Right atrium auricular region (tissue), 2 donors: ENCODE results near the gene PPP6R2. TPM values are rescaled to one million over a fixed set of nuclear protein-coding genes. Genes with fewer than 3 reads are reported as not detected.
"Not testable (repeated sequence)": the region's sequence is repeated elsewhere in the genome, so short reads cannot be mapped to it uniquely, and the experiment has no call there.

Experiments used
- DNase-seq: peaks from one replicate; pipeline ENCODE4 v3.0.0-alpha.2; 2019; ENCODE audit warnings: low spot score
- H3K27ac ChIP-seq, 2 donors: fragments of 200-600 bp; sonication (generic); 1 replicate in 1 of 2; 2 replicates in 1 of 2; pipeline ENCODE4 v1.5.1; 2016 to 2019
- H3K27me3 ChIP-seq, 2 donors: fragments of 200-600 bp; sonication (generic); one replicate each; pipeline versions ENCODE4 v1.5.1 to v1.6.0; 2017 to 2019
- H3K36me3 ChIP-seq: fragments of 200-600 bp; sonication (generic); one replicate; pipeline ENCODE4 v1.5.1; 2016
- H3K4me1 ChIP-seq, 2 donors: fragments of 200-600 bp; sonication (generic); one replicate each; pipeline versions ENCODE4 v1.5.1 to v1.6.0; 2017 to 2019
- H3K4me3 ChIP-seq, 2 donors: fragments of 200-600 bp; sonication (generic); 1 replicate in 1 of 2; 2 replicates in 1 of 2; pipeline ENCODE4 v1.5.1; 2017 to 2019; ENCODE audit warnings: mild to moderate bottlenecking in 1 of 2, moderate library complexity in 1 of 2
- H3K9me3 ChIP-seq, 2 donors: fragments of 200-600 bp; sonication (generic); one replicate each; pipeline ENCODE4 v1.5.1; 2019
- total RNA-seq, 2 donors: library from RNA; depleted of rRNA; stranded (reverse); fragments of >200 nt; gene quantifications; one replicate each; pipeline ENCODE4 v1.1.0, GENCODE V29; 2016
- TF ChIP-seq, protein P1 (sequence below), 2 donors: fragments of 200-600 bp; sonication (generic); IDR thresholded peaks; one replicate each; pipeline ENCODE4 v1.5.1; 2019; ENCODE audit warnings: antibody characterized with exemption in 2 of 2

Gene PPP6R2
- total RNA-seq, 2 donors from 2014 or later: 45.2 to 54.8 TPM

DNA sequence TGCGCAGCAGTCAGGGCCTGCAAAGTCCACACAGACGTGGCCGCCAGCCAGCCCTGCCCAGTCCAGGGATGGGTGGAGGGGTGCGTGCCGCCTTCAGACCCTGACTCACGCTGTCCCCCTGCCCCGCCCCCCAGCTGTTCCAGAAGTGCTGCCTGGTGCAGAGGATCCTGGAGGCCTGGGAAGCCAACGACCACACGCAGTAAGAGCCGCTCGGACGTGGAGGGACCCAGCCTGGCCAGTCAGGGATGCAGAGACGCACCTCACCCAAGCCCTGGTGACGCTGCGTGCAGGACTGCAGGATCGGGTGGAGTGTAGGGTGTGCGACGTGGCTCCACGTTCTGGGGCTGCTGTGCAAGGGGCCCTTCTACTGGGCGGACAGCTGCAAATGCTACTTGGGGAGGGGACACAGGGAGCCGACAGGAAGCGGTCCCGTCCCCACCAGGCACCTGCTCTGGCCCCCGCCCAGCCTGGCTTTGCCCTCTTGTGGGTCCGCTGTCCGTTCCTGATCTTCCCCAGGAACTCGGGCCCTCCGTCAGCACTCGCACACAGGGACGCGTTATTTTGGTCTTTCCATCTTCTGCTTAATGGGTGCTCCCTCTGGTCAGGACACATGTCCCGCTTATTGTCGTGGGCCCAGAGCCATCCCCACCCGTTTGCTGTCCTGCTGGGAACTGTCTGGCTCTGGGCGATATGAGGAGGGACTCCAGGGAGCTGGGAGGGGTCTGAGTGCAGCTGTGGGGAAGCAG, 89.2 kb downstream of the PPP6R2 start:
- Histone ChIP-seq H3K9me3 (no peaks in the 10 kb centered on the region), H3K4me1 (no peaks in the 10 kb centered on the region), H3K27ac (no peak overlapping the region), H3K4me3 (no peak overlapping the region), H3K36me3 (peaks cover 78% of the 10 kb centered on the region), H3K27me3 (no peaks in the 10 kb centered on the region)
- DNase-seq: no peak
- TF ChIP-seq, protein P1, sequence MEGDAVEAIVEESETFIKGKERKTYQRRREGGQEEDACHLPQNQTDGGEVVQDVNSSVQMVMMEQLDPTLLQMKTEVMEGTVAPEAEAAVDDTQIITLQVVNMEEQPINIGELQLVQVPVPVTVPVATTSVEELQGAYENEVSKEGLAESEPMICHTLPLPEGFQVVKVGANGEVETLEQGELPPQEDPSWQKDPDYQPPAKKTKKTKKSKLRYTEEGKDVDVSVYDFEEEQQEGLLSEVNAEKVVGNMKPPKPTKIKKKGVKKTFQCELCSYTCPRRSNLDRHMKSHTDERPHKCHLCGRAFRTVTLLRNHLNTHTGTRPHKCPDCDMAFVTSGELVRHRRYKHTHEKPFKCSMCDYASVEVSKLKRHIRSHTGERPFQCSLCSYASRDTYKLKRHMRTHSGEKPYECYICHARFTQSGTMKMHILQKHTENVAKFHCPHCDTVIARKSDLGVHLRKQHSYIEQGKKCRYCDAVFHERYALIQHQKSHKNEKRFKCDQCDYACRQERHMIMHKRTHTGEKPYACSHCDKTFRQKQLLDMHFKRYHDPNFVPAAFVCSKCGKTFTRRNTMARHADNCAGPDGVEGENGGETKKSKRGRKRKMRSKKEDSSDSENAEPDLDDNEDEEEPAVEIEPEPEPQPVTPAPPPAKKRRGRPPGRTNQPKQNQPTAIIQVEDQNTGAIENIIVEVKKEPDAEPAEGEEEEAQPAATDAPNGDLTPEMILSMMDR (IDR thresholded peaks at IDR 0.05): no peak

DNA sequence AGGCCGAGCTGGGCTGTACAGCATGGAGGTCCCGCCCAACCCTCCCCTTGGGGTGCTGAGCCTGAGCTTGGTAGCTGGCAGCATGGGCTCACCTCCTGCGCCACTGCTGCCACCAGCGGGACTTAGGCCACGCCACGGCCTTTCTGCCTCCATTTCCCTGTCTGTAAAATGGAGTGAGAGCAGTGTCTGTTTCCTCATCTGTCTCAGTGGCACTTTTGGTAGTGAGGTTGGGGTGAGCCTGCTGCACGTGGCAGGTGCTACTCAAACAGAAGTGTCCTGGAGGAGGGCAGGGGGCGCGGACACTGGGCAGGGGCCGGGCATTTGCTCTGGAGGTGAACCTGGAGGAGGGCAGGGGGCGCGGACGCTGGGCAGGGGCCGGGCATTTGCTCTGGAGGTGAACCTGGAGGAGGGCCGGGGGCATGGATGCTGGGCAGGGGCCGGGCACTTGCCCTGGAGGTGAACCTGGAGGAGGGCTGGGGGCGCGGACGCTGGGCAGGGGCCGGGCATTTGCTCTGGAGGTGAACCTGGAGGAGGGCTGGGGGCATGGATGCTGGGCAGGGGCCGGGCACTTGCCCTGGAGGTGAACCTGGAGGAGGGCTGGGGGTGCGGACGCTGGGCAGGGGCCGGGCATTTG, 89.9 kb downstream of the PPP6R2 start:
- H3K27ac ChIP-seq, H3K27me3 ChIP-seq, H3K9me3 ChIP-seq, H3K4me1 ChIP-seq, H3K4me3 ChIP-seq, DNase-seq: not testable (repeated sequence)
- H3K36me3 ChIP-seq: peaks cover 75% of the 10 kb centered on the region

DNA sequence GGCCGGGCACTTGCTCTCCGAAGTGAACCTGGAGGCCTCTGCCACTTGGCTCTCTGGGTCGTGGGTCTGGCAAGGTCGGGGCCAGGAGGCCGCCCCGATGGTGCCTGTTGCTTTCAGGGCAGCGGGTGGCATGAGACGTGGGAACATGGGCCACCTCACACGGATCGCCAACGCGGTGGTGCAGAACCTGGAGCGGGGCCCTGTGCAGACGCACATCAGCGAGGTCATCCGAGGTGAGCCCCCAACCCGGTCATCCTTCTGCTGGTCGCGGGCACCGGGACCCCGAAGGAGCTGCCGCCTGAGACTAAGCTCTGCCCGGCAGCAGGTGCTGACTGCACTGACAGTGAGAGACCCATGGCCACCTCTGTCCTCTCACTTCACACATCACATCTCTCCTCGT, 91.7 kb downstream of the PPP6R2 start:
- TF ChIP-seq, protein P1 (IDR thresholded peaks at IDR 0.05): no peak
- peaks cover 79% of the 10 kb centered on the region for H3K36me3 ChIP-seq
- no peaks in the 10 kb centered on the region for H3K27me3 ChIP-seq
- no peaks in the 10 kb centered on the region for H3K9me3 ChIP-seq
- no peak for DNase-seq
- H3K4me3 ChIP-seq: no peak overlapping the region
- no peaks in the 10 kb centered on the region for H3K4me1 ChIP-seq
- H3K27ac ChIP-seq: no peak overlapping the region

DNA sequence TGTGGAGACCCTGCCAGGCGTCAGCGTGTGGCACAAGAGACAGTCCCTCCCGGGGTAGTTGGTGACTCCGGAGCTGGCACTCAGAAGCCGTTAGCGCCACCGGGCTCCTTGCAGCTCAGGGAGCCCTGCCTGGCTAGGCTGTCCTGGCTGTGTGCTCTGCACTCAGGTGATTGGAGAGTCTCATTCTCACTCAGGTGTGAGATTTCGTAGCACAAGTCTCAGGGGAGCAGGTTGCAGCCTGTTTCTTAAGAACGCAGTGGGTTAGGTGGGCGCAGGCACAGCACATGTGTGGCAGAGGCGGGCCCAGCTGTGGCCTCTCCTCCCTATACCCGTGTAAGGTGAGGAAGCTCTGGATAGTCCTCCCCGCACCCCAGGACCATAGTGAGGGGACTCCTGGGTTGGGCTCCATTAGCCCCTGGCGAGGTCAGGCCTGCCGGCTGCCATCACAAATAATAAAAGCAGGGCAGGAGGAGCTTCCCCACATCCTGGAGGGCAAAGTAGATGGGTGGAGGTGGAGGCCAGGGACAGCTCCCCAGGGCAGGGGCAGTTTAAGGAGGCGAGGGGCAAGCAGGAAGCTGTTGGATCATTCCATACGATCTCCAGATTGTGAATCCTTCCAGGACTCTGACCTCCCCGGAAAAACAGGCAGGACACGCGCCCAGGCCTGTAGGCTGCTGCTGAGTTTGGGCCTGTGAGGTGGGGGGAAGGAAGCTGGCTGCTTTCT, 92.3 kb downstream of the PPP6R2 start:
- no peaks in the 10 kb centered on the region for H3K27me3 ChIP-seq
- no peaks in the 10 kb centered on the region for H3K4me1 ChIP-seq
- no peak for DNase-seq
- TF ChIP-seq, protein P1 (IDR thresholded peaks at IDR 0.05): no peak
- H3K9me3 ChIP-seq: no peaks in the 10 kb centered on the region
- peaks cover 79% of the 10 kb centered on the region for H3K36me3 ChIP-seq
- H3K4me3 ChIP-seq: no peak overlapping the region
- no peak overlapping the region for H3K27ac ChIP-seq

DNA sequence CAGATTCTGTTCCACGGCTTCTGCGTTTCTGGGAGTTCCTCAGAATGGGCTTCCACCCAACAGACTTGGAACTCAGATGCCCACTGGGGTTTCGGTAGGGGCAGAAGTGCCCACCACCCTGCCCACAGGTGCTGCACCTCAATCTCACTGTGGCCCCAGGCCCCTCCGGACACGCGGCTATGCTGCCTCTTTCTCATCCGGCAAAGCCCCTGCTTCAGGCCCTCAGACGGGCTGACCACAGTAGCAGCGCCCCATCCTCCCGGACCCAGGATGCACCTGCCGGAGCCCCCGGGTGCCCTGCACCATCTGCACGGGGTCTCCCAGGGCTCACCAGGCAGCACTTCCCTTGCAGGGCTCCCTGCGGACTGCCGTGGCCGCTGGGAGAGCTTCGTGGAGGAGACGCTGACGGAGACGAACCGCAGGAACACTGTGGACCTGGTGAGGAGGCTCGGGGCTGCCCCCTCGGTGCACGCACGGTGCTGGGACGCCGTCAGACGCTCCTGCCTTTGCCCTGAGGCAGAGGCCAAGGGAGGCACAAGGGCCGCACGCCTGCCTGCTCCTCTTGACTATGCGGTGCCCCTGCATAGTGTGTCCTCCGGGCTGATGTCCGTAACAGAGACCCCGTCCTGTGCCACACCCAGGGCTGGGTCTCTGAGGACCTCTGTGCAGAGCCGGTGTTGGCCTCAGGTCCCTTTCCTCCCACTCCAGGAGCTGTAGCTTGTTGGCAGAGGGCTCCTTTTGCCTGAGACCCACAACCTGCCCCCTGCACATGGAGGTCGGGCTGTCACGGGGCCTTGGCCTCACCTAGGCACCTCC, 93.1 kb downstream of the PPP6R2 start:
- H3K36me3 ChIP-seq: peaks cover 77% of the 10 kb centered on the region
- no peak overlapping the region for H3K27ac ChIP-seq
- H3K4me1 ChIP-seq: no peaks in the 10 kb centered on the region
- TF ChIP-seq, protein P1 (IDR thresholded peaks at IDR 0.05): no peak
- H3K27me3 ChIP-seq: no peaks in the 10 kb centered on the region
- no peaks in the 10 kb centered on the region for H3K9me3 ChIP-seq
- no peak for DNase-seq
- no peak overlapping the region for H3K4me3 ChIP-seq
